ENCODE results near the gene LOXL1. TPM values are rescaled to one million over a fixed set of nuclear protein-coding genes. Genes with fewer than 3 reads are reported as not detected.
A peak's percentile ranks its signal among the peaks of the same experiment; 100 is the strongest.

The LOXL1 gene
- polyA plus RNA-seq, 1 experiment, result 114 TPM

DNA sequence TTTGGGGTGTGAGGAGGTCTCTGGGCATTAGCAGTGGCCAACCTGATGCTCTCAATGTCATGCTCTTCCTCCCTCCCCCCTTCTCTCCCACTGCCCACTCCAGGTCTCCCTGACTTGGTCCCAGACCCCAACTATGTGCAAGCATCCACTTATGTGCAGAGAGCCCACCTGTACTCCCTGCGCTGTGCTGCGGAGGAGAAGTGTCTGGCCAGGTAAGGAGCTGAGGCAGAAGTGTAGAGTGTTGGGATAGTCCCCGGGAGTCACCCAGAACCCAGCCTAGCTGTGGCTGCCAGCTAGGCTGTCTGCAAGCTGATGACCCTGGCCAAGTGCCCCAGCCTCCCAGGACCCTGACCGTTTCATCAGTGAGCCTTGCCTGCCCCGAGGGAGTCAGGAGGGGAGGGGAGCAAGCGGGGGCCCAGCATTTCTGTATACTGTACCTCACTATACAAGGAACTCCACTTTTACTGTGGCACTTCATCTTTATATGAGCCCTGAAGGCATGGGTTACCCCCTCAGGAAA, 16.5 kb downstream of the LOXL1 start:
- POLR2A ChIA-PET, result no interaction called here
- no peak for DNase-seq (ENCODE audit: low read depth, low spot score)
- no peak for TF ChIP-seq CTCF (IDR thresholded peaks at IDR 0.05; ENCODE audit: low read depth, low read length)
- CTCF ChIA-PET, result interaction anchor here (0.6 to 1.0 kb wide), 2 partner anchors 8 to 22 kb away, joined by 4 read pairs; no protein-coding TSS in a partner anchor
- no peak overlapping the region for H3K4me3 ChIP-seq (ENCODE audit: low read depth, low read length)
- no peak overlapping the region for H3K27ac ChIP-seq (ENCODE audit: low read depth, low read length)
- no peaks in the 10 kb centered on the region for H3K9me3 ChIP-seq (ENCODE audit: control insufficient read depth, insufficient read depth, low read length)
- no peaks in the 10 kb centered on the region for H3K27me3 ChIP-seq (ENCODE audit: control insufficient read depth, insufficient read depth, low read length)

DNA sequence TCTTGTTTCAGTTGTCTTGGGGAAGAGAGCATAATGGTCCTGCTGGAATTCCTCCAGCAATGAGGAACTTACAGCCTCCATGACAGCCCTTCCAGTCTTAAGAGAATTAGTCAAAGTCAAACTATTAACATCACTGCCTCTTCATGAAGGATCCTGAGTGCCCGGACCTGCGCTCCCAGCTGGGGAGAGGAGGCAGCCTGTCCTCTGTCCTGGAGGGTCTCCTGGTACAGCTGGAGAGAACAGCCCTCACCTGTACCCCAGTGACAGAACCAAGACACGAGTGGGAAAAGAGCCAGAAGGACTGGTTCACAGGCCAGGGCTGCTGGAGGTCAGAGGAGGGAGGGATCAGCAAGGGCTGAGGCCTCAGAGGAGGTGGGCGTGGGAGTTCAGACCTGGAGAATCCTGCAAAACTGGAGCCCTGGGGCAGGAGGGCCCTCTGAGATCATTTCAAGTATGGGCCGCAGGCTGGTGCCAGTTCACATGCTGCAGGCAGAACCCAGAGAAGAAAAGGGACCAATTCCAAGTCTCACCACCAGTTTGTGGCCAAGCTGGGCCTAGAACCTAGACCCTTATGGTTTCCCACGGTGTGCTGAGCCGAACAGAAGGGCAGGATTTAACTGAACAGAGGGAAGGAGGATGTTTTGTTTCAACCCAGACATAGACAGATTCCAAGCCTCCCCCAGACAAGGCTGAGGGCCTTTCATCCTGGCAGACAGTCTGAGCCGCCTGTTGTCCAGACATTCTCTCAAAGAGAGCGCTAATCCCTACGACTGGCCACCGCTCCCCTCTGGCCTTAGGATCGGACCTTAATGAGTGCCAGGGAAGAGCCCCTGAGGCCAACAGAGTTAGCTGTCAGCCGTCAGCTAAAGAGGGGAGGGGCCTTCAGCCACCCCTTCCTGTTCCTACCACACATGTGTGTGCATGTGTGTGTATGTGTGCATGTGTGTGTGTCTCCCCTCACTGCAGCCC, 18.2 kb downstream of the LOXL1 start:
- TF ChIP-seq CTCF (IDR thresholded peaks at IDR 0.05; ENCODE audit: low read depth, low read length), result no peak
- DNase-seq (ENCODE audit: low read depth, low spot score), result no peak
- H3K9me3 ChIP-seq (ENCODE audit: control insufficient read depth, insufficient read depth, low read length), result no peaks in the 10 kb centered on the region
- H3K4me3 ChIP-seq (ENCODE audit: low read depth, low read length), result no peak overlapping the region
- CTCF ChIA-PET, result no interaction called here
- no peaks in the 10 kb centered on the region for H3K27me3 ChIP-seq (ENCODE audit: control insufficient read depth, insufficient read depth, low read length)
- peak overlapping the region; percentile 11 for H3K27ac ChIP-seq (ENCODE audit: low read depth, low read length)
- POLR2A ChIA-PET, result no interaction called here

DNA sequence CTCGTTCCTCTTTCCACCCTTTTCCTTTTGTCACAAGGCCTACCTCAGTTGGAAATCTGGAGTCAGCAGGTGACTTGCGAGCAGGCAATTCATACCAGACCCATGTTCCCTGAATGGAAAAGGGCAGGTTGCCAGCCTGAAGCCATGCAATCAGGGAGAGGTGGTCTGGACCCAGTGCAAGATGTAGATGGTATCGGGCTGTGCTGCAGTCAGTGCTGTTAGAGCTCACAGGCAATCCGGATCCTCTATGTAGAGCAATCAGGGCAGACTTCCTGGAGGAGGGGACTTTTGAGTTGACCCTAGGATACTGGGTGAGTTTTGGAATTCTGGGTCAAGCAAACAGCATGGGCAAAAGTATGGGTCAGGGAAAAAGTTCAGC, 18.9 kb downstream of the LOXL1 start:
- no peak for TF ChIP-seq CTCF (IDR thresholded peaks at IDR 0.05; ENCODE audit: low read depth, low read length)
- ChIA-PET CTCF (interaction anchor here (0.8 kb wide), 1 partner anchor 28 kb away, joined by 3 read pairs; no protein-coding TSS in a partner anchor), POLR2A (no interaction called here)
- Histone ChIP-seq H3K4me3 (ENCODE audit: low read depth, low read length) (no peak overlapping the region), H3K27ac (ENCODE audit: low read depth, low read length) (no peak overlapping the region), H3K9me3 (ENCODE audit: control insufficient read depth, insufficient read depth, low read length) (no peaks in the 10 kb centered on the region), H3K27me3 (ENCODE audit: control insufficient read depth, insufficient read depth, low read length) (no peaks in the 10 kb centered on the region)
- DNase-seq (ENCODE audit: low read depth, low spot score), result no peak

- Histone ChIP-seq H3K4me3 (ENCODE audit: low read depth, low read length) (no peak overlapping the region), H3K27ac (ENCODE audit: low read depth, low read length) (no peak overlapping the region), H3K9me3 (ENCODE audit: control insufficient read depth, insufficient read depth, low read length) (no peaks in the 10 kb centered on the region), H3K27me3 (ENCODE audit: control insufficient read depth, insufficient read depth, low read length) (no peaks in the 10 kb centered on the region)
- DNase-seq (ENCODE audit: low read depth, low spot score), result no peak
- POLR2A ChIA-PET, result no interaction called here
- no peak for TF ChIP-seq CTCF (IDR thresholded peaks at IDR 0.05; ENCODE audit: low read depth, low read length)
- CTCF ChIA-PET, result interaction anchor here (0.8 kb wide), 1 partner anchor 27 kb away, joined by 3 read pairs; no protein-coding TSS in a partner anchor
Observed at GRCh38 chr15:73946046-73946721, 19.9 kb downstream of the LOXL1 start.

All from AG04450 (cell line).